GM19193 (cell line): ENCODE results near the gene RPS6KA2.

Source experiments
- POLR2A ChIP-seq: IDR thresholded peaks from 4 replicates; pipeline ENCODE4 v1.6.1; 2011; ENCODE audit not compliant: insufficient read depth, insufficient read length; ENCODE audit errors: extremely low read depth

RPS6KA2 gene

DNA sequence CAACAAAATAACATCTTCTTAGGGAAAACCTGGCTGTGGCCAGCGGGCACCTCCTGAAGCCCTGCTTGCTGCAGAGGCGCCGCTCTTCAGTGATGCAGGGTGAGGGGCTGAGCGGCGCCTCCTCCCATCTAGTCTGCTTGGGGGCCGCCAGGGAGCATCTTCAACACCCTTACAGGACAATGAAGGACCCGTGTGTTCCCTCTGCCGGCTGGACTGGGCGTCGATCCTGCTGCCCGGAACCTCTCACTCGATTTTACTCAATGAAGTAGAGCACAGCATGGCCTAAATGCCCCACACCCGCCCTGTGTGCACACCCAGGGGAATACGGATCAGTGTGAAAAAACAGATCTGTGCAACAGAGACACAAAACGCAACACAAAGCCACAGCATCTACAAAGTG is 215.8 kb downstream of the RPS6KA2 start:
- no peak for TF ChIP-seq POLR2A

DNA sequence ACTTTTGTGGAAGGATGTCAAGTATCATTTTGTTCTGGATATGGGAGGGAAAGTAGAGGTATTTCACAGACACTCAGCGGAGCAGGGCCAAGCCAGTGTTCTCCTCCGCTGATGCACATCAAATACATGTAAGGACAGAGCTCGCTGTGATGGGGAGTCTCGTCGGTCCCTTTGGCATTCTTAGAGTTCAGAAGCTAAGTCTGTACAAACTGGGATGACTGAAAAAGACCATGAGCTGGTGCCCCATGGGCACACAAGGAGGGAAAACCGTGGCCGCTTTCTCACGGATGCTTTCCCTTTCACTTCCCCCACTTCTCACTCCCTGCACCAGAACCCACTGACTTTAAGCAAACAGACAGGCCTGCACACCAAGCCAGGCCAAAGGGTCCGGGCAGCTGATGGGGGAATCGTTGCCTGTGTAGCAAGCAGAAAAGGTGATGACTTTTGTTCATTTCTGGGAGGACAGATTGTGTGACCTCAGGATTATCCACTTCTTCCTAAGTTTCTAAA is 216.6 kb downstream of the RPS6KA2 start:
- TF ChIP-seq POLR2A = no peak

DNA sequence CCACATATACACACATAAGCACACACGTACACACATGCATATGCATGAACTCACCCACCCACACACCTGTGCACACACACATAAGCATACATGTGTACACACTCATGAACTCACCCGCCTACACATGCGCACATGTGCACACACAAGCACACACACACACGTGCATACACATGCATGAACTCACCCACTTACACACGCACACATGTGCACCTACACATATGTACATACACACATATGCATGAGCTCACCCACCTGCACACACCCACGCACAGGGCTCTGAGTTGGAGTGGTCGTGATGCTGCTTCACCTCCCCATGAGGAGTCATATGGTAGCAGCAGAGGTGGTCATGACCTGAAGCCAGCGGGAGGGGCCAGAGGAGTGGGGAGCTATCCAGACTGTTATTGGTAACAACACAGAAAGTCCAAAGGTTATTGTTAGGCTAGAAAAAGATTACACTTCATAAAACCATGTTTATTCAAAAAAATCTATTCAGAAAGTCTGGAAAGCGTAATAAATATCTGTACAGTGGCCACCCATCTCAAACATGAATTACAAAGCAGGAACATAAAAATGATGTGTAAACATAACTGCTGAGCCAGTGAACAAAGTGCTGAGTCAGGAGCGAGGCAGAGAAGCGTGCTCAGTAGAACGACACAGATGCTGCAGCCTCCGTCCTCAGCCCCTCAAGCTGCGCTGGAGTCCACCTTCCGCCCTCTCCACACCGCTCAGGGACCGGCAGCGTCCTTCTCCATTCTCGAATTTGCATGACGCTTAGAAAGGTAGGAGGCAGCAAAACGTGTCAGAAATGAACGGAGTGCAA is 217.9 kb downstream of the RPS6KA2 start:
- TF ChIP-seq POLR2A = no peak

DNA sequence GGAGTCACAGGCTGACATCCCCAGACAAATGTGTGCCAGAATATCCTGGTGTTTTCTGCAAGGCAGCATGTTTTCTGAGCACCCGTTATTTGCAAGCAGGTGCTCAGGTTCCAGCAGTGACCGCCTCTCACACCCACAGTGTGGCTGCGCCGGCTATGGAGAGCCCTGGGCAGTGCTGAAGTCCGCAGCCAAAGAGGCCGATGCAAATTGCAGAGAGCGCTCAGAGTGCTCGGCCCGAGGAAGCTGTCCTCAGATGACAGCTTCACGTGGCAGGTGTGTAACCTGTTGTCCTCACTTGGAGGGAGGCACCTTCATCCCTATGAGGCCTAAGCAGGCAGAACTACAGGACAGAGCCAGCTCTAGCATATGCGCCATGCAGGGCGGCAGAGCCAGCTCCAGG is 220.9 kb downstream of the RPS6KA2 start:
- no peak for TF ChIP-seq POLR2A

DNA sequence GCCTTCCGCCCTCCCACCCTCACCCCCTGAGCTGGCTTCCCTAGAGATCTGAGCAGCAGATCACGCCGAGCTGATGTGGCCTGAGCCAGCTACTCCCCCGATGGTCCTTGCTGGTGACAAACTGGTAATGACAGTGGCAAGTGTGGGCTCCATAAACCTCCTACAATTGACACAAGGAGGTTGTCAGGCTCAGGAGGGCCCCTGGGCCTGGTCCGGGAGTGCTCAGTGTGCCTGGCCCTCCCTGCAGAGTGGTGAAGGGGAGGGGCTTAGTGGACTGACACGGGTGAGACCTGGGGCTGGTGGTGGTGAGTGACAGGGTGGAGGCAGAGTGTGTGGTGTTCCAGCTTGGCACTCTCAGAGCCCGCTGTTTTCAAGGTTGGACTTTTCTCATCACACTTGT is 221.7 kb downstream of the RPS6KA2 start:
- no peak for TF ChIP-seq POLR2A

DNA sequence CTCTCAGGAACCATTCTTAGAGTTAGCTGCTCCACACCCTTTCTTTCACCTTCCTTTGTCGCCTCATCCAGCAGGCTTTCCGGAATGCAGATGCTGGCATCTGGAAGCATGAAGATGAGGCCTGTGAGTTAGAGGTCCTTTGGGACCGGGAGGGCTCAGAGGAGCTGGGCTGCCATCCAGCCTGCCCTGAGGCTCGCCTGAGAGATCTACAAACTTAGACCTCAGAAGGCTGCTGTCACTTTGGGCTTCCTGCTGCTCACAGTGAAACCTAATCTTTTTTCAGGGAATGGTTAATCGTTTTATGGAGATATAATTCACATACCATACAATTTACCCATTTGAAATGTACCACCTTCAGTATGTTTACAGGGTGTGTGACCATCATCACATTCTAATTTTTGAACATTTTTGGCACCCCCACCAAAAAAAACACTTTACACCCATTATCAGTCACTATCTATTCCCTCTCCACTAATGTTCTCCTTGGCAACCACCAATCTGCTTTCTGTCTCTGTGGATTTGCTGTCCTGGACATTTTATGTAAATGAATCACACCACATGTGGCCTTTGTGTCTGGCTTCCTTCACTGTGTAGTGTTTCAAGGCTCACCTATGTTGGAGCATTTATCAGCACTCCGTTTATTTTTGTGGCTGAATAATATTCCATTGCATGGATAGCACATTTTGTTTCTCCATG is 224.3 kb downstream of the RPS6KA2 start:
- TF ChIP-seq POLR2A = no peak

DNA sequence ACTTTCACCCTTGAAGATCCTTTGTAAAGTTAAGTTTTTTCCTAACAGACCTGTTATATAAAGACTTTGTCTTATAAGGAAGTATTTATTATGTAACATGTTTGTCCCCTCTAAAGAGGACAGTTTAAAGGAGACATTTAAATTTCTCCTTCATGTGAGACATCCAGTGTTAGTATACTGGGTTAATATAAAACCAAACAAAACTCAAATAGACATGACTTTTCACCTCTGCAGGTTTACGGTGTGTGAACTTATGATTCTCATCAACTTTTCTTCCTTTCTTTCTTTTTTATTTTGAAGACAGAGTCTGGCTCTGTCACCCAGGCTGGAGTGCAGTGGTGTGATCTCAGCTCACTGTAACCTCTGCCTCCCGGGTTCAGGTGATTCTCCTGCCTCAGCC is 226.9 kb downstream of the RPS6KA2 start:
- TF ChIP-seq POLR2A = no peak

DNA sequence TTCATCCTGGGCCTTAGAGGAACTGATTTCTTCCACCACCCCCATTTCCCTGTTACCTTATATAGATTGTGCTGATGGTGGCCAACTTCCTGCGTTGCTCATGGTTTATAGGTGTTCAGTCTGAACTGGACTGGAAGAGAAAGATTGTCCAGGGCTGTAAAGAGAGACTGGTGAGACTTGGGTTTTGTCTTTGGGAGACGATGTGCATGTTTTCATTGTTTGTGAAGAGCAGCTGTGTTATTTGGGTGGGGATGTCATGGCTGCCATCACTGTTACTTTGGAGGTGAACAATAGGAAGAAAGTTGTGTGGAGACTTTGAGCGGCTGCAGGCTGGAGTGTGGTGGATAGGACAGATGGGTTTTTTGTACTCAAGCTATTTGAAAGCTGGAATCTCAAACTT is 228.7 kb downstream of the RPS6KA2 start:
- no peak for TF ChIP-seq POLR2A

DNA sequence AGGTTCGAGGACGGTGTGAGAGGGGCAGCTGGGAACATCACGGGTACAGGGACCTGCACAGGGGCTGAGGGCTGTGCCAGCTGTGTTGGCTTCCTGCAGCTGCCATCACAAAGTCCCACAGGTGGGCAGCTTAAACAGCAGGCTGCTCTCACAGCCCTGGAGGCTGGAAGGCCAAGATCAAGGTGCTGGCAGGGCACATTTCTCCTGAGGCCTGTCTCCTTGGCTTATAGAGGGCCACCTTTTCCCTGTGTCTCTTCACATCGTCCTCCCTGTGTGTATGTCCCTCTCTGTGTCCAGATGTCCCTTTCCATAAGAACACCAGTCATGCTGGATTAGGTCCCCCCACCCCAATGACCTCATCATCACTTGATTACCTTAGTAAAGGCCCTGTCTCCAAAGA is 229.2 kb downstream of the RPS6KA2 start:
- no peak for TF ChIP-seq POLR2A

DNA sequence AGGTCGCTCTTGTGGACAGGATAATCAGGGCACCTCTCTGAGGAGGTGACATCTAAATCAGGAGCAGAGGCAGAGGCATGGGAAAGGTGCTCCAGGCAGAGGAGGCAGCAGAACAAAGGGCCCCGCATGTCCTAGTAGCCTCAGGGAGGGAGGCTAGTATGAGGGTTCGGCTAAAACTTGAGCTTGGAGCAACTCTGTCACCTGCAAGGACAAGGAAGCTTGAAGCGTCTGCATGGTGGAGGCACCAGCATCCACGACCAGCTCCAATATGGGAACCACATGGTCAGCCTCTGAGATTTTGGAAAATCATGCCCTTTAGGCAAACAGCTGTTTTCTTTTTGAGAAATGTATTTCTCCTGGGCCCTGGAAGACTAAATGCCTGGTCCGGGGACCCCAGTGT is 231.3 kb downstream of the RPS6KA2 start:
- no peak for TF ChIP-seq POLR2A

DNA sequence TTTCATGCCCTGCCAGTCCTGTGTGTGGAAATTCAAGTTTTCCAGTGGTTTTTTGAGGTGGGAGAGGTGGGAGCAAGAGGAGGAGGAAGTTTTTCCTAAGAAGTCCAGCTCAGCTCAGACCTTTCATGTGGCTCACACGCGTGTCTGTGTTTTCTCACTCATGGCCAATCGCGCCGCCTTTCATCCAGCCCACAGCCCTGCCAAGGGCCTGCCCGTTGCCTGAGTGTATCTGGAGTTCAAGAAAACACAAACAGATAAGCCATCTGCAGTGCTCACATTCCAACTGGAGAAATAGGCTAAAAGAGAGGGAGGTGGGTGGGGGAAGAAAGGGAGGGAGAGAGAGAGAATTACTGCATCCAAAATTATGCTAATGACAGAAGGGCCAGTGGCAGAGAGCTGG is 231.7 kb downstream of the RPS6KA2 start:
- no peak for TF ChIP-seq POLR2A

DNA sequence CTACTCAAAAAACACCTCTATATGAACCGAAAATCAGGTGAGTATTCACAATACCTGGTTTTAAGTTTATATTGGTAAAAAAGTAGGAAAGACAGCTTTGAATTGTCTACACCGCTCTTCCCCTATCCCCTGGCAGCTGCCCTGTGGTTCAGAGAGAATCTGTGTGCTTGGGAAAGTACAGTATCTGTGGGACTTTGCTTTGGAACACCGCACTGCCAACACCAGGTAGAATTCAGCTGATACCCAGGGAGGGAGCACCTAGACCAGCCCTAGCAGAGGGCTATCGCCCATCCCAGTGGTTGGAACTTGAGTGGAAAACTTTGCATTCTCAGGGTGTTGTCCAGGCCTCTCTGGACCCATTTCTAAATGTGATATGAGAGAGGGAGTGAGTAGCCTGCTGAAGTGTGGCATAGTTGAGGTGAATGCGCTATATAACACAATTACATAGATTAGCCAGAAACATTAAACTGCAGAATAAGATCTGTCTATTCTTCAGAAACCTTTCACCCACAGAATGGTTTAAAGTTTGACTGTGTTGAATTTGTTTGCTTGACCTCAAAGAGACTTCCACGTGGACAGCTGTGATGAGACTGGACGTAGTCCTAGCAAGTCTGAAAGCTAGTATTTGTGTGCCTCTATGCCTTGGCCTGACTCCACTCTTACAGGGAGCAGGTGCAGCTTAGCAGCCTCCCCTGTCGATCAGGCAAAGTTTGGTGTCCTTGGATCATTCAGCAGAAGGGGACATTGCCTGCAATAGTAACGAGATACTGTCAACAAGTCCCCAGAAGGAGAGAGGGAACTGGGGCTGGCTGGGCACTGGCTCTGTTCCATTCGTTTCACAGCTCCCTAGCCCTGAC is 232.8 kb downstream of the RPS6KA2 start:
- no peak for TF ChIP-seq POLR2A

DNA sequence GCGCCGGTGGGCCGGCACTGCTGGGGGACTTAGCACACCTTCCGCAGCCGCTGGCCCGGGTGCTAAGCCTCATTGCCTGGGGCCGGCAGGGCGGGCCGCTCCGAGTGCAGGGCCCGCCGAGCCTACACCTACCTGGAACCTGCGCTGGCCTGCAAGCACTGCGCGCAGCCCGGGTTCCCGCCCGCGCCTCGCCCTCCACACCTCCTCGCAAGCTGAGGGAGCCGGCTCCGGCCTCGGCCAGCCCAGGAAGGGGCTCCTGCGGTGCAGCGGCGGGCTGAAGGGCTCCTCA is 233.6 kb downstream of the RPS6KA2 start:
- TF ChIP-seq POLR2A = no peak

DNA sequence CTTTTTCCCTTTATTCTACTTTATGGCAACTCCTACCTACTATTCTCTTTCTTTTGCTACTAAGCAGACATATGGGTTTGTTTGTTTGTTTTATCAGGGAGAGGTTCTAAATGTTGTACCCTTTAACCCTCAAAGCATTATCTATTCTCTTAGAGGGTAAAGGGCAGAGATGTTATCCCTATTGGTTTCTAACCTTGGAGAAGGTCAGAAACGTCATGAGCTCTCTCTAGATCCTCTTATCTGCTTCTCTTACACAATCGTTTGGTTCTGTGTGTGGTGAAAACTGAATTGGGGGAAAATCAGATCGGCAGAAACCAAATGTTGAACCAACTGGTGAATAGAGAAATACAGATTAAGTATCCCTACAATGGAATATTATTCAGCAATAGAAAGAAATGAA is 237.9 kb downstream of the RPS6KA2 start:
- TF ChIP-seq POLR2A = no peak

DNA sequence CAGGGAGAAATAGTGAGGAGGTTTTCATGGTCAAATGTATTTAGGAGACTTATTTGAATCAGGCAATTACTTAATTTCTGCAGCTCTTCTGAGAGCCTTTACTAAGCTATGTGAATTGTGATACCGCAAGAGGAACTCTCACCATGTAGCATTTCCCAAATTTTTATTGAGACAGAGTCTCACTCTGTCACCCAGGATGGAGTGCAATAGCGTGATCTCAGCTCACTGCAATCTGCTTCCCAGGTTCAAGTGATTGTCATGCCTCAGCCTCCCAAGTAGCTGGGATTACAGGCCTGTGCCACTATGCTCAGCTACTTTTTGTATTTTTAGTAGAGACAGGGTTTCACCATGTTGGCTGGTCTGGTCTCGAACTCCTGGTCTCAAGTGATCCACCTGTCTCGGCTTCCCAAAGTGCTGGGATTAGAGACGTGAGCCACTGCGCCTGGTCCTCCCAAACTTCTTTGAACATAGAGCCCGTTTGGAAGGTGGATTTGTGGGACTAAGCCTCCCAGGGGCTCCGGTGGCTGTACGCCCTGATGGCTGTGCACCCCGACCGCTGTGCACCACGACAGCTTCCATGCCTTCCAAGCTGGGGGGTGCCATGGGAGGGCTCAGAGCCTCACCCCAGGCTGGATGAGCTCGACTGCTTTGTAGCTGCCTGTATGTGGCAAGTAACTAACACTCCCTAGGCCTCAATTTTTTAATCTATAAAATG is 238.6 kb downstream of the RPS6KA2 start:
- TF ChIP-seq POLR2A = no peak
